ENCODE results near the gene PSEN2.
A peak's percentile ranks its signal among the peaks of the same experiment; 100 is the strongest.

Gene PSEN2

DNA sequence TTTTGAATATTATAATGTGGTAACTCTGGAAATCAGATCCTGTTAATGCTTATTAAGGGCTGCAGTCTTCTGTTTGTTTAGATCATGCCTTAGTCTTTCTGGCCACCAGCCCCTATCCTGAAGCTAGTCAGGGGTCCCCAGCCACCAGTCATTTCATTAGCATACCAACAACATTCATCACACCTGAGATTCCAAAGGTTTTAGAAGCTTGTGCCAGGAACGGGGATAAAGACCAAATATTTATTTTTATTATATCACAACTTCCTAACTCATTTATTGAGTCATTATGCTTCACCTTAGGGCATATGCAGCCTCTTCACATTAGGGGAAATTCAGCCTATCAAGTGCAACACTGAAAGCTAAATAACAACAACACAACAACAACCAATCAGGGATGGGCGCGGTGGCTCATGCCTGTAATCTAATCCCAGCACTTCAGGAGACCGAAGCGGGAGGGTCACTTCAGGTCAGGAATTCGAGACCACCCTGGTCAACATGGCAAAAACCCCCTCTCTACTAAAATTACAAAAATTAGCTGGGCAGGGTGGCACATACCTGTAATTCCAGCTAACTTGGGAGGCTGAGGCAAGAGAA lies 2.9 kb upstream of the PSEN2 start:
- no peak for DNase-seq

DNA sequence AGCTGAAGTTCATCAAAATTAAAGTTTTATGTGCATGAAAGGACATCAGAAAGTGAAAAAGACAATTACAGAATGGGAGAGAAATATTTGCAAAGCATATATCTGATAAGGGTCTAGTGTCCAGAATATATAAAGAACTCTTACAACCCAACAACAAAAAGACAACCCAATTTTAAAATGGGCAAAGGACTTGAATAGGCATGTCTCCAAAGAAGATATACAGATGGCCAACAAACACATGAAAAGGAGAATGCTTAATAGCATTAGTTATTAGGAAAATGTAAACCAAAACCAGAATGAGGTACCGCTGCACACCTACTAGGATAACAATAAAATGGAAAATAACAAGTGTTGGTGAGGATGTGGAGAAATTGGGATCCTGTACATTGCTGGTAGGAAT lies 1.7 kb upstream of the PSEN2 start:
- DNase-seq: no peak

DNA sequence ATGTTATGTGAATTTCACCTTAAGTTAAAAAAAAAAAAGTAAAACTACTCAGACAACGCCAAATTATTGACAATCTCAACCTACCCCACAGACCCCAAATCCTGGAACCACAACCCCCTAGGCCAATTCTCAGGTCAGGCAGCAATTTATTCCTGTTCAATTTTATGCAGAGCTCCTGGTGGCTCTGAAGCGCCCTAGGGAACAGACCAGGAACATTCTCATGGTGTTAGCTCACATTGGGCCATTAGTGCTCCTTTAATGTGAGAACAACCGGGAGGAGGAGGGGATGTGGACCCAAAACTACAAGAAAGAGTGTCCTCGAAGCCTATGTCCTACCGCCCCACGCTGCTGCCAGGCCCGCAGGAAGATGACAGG lies 403 bp upstream of the PSEN2 start:
- DNase-seq: no peak

DNA sequence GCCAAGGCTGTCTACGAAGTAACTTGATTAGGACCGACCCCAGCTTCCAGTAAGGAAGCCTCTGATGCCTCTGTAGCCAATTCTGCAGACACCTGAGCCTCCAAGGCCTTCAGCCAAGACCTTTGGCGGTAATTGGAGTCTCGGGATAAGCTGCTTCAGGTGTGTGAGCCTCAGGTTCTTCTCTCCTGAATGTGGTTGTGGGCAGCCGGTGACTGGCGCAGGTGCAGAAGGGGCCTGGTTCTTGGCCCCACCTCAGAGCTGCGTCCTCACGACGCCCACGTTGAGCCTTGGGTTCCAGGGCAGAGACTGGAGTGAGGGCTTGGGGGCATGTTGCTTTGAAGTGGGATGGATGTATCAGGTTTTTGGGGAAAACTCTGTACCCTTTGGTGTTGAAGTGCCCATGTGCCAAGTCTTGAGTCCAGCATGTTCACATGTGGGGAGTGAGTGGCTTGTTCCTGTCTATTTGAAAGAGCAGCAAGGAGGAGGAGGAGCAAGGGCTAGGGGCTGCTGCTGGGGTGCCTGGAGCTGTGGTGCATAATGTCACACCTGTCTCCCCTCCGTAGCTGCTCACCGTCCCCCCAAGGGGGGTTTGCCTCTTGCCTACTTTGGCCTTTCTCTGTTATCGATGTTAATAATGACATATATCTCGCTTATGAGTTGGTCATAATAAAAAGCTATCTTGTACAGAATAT lies 1.4 kb downstream of the PSEN2 start:
- no peak for DNase-seq

DNA sequence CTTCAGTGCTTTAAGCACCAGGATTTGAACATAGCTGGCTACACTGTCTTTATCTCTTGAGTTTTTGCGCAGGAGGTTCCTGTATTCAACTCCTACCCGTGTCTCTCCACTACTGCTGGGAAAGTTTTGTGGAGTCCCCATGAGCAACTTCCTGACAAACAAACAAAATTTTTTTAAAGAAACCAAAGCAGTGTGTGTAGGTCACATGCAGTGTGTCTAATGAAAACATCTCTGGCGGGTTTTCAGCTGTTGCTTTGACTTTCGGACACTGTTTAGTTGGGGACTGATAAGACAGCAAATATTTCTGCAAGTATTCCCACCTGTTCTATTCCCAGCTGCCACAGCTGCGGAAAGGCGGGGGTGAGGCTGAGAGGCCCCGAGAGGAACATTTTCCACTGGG lies 2.0 kb downstream of the PSEN2 start:
- no peak for DNase-seq

DNA sequence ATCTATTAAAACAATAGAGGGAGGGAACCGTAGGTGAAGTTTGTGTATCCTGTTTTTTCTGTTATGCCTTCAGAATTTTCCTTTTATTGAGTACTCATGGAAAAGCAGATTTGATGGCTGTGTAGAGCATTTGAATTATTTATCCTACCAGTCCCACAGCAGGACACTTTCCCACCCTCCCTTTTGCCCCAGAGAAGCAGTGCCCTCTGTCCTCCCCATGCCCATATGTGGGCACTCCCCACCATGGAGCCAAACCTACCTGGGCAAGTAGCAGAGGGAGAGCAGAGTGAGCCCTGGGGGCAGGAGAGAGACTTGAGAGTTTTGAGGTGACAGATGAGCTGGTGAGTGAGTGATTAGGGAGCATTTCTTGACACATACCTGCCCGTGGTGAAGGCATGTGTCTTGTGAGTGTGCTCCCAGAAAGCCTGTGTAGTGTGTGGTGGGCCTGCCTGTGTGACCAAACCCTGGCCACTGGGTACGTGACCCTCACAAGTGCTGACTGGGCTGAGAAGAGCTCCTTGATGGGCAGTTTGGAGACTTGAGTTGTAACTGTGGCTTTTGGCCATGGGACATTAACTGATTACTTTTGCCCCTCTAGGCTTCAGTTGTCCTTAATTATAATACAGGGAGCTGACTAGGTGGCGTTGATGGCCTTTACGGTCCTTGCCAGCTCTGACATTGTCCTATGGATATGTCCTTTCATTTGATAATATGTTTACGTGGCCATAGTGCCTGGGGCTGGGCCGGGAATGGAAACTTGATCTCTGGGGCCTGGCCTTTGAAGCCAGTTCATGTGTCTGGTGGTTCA lies 3.6 kb downstream of the PSEN2 start:
- no peak for DNase-seq

DNA sequence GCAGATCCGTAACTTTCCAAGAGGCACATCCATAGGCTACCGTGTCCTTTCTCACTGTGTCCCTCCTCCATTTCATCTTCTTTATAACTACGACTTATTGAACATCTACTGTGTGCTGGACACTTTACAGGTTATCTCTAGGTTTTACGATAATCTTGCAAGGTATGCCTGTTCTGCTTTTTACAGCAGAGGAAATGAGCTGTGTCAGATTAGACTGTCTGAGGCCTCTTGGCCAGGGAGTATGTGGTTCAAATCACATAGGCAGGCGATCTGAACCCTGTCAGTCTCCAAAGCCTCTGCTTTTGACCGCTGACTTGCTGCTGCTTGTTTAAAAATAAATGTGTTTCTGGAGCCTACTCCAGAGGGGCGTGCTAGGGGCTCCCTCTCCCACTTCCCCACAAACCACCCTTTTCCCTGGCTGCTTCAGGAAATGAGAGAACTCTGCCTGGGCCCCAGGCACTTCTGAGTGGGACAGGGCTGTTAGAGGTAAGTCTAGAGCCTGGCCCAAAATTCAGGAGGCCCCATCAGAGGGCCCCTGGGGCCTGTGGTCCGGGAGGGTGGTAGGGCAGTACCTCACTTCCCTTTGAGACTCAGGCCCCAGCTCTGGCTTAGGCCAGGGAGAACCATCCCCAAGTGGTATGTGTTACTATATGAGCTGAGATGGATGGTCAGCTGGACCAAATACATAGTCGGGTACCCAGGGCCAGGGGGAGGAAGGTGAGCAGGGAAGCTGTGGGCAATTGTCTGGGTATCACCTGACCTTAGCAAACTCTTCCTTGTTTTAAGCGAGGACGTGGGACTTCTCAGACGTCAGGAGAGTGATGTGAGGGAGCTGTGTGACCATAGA lies 4.4 kb downstream of the PSEN2 start:
- no peak for DNase-seq

DNA sequence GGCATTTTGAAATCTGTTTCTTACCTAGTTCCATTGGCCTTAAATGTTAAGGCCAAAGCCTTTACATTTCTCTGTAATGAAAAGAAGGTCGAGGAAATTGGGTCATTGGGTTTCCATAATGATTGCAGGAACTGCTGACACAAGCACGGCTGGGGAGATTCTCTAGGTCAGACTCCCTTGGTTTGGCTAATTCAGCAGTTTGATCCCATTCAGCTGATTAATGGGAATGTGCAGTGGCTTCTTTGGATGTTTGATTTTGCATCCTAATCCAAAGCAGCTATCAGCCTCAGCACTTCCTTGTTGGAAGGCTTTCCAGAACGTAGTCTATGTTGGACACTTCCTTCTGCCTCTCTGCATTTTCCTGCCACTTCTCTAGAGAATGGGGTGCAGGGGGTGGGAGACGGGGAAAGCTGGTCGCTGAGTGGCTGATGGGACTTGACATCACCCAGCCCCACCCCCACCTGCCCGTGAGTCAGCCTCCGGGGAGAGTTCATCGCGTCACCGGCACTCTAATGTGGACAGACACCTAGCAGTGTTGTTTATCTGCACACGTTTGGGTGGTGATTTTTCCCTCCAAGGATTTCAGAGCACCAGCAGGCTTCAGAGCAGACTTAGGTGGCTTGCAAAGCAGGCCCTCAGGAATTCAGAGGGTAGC lies 5.4 kb downstream of the PSEN2 start:
- peak; percentile 42 for DNase-seq

DNA sequence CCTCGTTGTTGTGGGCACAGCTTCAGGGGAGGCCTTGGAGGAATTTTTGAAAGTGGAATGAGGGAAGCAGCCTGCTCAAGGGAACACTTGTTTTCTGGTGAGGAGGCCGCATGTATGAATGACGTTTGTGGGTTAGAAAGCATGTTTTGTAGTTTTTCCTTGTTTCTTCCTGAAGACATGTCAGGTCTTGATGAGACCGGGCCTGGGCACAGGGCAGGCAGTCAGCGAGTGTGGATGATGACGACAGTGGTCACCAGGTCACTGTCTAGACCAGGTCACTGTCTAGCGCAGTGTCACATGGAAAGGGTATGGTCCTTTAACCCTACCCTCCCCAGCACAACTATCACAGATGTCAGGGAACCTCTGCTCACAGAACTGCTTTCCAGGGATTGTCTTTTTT lies 7.3 kb downstream of the PSEN2 start:
- DNase-seq: no peak

DNA sequence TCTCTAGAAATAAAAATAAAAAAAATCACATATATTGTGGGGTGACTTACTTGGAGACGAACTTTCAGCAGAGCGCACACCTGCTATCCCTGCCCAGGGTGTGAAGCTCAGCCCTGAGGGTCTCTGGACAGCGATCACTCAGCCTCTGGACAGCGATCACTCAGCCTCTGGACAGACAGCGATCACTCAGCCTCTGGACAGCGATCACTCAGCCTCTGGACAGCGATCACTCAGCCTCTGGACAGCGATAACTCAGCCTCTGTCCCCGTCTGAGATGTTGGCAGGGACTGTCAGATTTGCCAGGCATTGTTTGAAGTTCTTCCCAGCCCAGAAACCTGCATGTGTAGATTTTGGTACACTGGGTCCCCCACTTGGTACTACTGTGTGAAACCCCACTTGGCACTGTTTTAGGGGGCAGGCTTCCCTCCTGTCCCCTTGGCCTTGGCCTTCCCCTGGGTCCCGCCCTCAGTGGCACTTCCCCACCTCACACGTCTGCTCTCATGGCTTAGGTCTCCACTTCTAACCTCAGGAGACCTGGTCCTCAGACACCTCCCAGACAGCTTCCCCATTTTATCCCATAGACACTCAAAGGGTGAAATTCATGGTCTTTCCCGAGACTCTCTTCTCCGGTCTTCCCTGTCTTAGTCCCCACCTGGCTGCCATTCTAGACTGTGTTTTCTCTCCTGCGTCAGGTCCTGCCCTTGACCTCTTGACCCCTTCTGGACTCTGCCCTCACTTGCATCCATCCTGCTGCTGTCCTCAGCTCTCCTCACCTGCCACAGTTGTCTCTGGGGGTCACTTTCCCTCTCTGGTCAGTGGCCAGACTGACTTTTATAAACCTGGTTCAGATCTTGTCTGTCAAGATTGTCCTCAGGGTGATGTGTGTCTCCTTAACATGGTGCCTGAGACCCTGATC lies 10.2 kb downstream of the PSEN2 start:
- no peak for DNase-seq

DNA sequence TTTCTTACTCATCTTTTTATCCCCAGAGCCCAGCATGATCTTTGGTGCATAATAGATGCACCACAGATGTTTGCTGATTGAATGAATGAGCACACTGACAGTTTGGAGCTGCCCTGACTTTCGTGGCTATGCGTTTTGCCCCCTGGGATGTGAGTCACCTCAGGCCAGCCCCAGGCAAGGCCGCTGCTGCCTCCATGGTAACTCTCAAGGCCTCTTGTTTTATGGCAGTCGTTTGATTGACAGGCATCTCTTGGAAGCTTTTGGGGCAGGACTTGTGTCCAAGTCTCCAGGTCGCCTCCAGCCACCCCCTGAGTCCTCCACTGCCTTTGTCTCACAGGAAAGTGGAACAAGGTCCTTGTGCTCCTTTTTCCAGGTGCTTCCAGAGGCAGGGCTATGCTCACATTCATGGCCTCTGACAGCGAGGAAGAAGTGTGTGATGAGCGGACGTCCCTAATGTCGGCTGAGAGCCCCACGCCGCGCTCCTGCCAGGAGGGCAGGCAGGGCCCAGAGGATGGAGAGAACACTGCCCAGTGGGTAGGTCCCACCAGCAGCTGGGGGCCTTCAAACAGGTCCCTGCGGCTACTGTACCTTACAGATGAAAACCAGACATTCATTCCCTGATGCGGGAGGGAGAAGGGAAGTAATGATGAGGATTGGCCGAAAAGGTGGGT lies 11.2 kb downstream of the PSEN2 start:
- DNase-seq: no peak

DNA sequence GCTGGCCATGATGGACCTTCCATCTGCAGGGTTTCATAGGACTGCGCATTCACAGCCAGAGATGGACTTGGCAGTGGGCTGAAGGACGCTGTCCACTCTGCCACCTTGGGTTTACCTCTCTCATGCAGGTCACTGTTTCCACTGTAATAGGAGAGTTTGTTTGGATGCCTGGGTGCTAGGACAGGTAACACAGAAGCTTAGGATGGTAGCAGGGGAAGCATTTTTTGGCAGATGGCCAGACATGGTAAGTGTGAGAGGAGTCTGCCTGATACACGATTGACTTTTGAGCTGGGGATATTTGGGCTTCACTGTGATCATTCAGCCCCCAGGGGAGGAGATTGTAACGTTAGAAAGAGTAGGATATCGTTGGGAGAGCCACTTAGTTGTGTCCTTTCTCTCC lies 11.8 kb downstream of the PSEN2 start:
- DNase-seq: no peak

DNA sequence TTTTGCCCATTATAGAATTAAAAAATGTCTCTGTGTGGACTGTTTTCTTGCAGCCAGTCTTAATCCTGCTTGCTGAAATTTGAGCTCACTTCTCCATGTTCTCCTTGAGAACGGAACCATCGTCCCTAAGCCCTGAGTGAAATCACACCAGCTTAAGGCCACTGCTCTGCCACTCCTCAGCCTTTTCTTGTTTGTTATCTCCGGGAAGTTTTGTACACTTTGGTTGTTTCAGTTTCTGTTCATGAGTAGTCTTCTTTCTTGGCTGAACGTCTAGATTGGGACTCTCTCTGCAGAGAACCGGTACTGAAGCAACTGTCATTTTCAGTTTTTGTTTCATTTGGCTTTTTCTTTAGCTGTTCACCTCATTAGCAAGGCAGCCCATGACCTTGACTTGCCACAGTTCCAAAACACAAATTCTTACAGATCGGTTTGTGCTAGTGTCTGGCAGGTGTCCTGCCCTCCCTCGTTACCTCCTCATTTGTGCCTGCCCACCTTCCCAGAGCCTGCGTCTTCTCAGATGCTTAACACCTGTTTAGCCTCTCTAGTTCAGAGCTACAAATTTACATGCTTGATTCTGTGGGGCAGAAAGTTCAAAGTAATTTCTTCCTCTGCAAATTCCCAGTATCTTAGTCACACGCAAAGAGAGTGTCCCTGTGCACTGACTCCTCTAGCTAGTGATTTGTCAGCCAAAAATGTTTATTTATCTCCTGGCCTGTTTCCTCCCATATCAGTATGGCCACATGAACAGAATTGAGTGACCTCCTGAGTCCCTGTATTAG lies 12.4 kb downstream of the PSEN2 start:
- DNase-seq: peak; percentile 34

DNA sequence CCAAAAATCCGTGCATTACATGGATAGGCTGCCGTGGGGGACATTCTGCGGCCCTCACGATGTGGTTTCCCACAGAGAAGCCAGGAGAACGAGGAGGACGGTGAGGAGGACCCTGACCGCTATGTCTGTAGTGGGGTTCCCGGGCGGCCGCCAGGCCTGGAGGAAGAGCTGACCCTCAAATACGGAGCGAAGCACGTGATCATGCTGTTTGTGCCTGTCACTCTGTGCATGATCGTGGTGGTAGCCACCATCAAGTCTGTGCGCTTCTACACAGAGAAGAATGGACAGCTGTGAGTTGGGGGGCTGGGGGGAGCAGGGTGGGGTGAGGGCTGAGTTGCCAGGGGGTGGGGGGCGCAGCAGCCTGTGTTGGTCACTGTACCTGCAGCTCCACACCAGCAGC lies 13.2 kb downstream of the PSEN2 start:
- no peak for DNase-seq

DNA sequence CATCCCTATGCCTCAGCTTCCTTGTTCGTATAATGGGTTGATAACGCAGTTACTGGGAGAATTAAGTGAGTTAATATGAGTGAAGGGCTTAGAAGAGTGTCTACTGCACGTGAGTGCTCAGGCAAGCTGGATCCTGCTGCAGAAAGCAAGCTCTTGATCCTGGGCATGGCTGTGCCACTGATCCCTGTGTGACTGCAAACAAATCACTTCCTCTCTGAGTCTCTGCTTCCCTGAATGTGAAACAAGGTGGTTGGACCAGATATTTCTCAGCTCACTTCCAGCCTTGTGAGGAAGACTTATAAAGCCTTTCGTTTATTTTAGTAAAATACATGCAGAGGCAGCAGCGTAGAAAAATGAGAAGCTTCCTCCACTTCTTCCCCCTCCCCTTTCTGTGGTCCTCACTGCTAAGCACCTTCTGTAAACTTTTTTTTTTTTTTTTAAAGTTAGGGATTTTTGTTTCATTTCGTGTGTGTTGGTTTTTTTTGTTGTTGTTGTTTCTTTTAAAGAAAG lies 13.8 kb downstream of the PSEN2 start:
- DNase-seq: no peak

DNA sequence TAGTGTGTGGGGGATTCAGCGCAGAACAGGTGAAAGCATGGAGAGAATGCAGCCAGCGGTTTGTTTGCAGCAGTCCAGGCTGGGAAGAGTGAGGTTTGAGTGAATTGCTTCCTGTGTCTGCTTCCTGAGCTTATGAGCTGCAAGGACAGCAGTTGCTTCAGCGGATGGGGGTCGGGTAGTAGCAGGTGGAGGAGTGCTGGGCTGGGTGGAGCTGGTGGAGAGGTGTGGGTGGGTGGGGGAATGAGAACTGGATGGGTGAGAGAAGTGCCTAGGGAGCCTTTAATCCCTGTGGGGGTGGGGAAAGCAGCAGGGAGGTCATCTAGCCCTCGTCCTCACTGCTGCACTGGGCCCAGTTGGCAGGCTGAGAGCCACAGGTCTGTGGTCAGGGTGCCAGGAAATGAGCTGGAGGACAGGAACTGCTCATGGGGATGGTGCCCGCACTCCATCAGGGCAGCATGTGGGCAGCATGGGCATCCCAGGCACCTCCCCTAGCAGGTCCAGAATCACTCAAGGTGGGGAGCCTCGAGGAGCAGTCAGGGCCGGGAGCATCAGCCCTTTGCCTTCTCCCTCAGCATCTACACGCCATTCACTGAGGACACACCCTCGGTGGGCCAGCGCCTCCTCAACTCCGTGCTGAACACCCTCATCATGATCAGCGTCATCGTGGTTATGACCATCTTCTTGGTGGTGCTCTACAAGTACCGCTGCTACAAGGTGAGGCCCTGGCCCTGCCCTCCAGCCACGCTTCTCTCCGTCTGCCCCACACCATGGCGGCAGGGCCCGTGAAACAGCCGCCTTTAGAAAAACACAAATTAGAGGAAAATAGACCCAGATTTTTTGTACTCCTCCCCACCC lies 14.8 kb downstream of the PSEN2 start:
- DNase-seq: no peak

DNA sequence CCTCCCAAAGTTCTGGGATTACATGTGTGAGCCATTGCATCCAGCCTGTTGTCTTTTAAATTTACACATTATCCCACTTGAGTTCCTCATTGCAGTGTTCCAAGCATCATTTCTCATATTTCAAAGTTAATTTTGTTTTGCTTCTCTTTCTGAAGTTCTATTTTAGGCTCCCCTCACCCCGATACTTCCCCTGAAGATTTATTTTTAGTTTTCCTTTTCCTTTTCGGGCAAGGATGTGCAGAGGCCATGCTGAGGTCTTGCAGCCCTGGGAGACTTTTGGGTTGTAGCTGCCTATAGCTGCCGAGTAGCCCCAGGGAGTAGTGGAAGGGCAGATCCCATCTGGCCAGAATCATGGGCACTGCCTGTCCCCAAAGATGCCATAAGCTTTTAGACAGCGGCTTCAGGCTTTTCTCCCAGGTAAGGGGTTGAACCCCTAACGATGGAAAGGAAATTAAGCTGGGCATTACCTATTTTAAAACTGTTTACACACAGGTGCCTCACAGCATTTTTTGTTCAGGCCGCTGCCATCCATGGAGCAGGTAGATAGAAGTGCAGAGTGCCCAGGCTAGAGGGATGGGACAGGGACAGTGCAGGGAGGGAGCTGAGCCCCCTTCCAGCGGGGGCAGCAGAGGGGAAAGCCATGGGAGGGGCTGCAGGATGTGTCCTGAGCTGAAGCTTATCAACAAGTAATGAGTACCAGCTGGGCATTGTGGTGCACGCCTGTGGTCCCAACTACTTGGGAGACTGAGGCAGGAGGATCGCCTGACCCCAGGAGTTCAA lies 15.9 kb downstream of the PSEN2 start:
- DNase-seq: no peak

DNA sequence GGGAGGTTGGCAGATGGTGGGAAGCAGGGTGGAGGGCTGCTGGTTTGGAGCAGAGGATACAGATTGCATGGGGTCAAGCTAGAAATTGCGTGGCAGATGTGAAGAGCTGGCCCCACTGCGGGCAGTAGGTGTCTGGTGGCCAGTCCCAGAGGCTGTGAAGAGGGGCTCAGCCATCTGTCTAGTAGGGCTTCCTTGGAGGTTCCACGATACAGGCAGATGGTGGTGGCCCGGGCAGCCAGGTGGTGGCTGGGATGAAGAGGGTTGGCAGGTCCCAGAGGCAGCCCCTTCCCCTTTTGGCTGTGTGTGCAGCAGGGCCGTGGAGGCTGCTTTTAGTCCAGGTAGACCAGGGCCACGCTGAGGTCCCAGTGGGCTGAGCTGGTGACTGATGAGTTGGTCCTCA lies 16.6 kb downstream of the PSEN2 start:
- no peak for DNase-seq

All from fibroblast of skin of right biceps (primary cell).